Gastroesophageal sphincter (tissue), 4 donors: ENCODE data around the gene RIC3. TPM values are rescaled to one million over a fixed set of nuclear protein-coding genes. Genes with fewer than 3 reads are reported as not detected.
"Not testable (repeated sequence)": the region's sequence is repeated elsewhere in the genome, so short reads cannot be mapped to it uniquely, and the experiment has no call there.

Experiments used
- ATAC-seq: fragments of 150-250 bp; one replicate; pipeline ENCODE4 v1.9.1; 2016; ENCODE audit warnings: mild to moderate bottlenecking, moderate library complexity
- H3K27ac ChIP-seq, 4 donors: fragments of 200-600 bp; sonication (generic) in 3 of 4; 1 replicate in 3 of 4; 2 replicates in 1 of 4; pipeline ENCODE4 v1.5.1; 2016 to 2019
- H3K27me3 ChIP-seq: fragments of 200-600 bp; sonication (generic); one replicate; pipeline ENCODE4 v1.5.1; 2019
- H3K36me3 ChIP-seq, 2 donors: fragments of 200-600 bp; sonication (generic); one replicate each; pipeline ENCODE4 v1.5.1; 2019; ENCODE audit warnings: control low read depth in 1 of 2
- H3K4me1 ChIP-seq, 3 donors: fragments of 200-600 bp; sonication (generic); 1 replicate in 2 of 3; 2 replicates in 1 of 3; pipeline ENCODE4 v1.5.1; 2016 to 2019; ENCODE audit warnings: control low read depth in 2 of 3
- H3K4me3 ChIP-seq, 2 donors: fragments of 200-600 bp; sonication (generic); one replicate each; pipeline ENCODE4 v1.5.1; 2019; ENCODE audit warnings: mild to moderate bottlenecking in 1 of 2, moderate library complexity in 1 of 2
- H3K9me3 ChIP-seq, 3 donors: fragments of 200-600 bp; sonication (generic); one replicate each; pipeline ENCODE4 v1.5.1; 2017 to 2019; ENCODE audit warnings: control low read depth in 2 of 3
- CTCF ChIP-seq, 4 experiments: fragments of 200-600 bp in 2 of 4; fragments of 450-650 bp in 2 of 4; sonication (generic) in 1 of 4; IDR thresholded peaks; one replicate each; pipeline ENCODE4 v1.5.1; 2017 to 2019; ENCODE audit warnings: antibody characterized with exemption in 4 of 4, mild to moderate bottlenecking in 2 of 4, moderate library complexity in 2 of 4
- EP300 ChIP-seq: sonication (generic); formaldehyde crosslinking; IDR thresholded peaks from one replicate; pipeline ENCODE4 v1.6.1; 2017; ENCODE audit warnings: antibody characterized with exemption, mild to moderate bottlenecking
- POLR2A ChIP-seq, 2 donors: fragments of 450-650 bp; IDR thresholded peaks; one replicate each; pipeline ENCODE4 v1.6.1; 2017; ENCODE audit warnings: antibody characterized with exemption in 2 of 2, mild to moderate bottlenecking in 2 of 2, moderate library complexity in 1 of 2
- POLR2AphosphoS5 ChIP-seq: sonication (generic); formaldehyde crosslinking; IDR thresholded peaks from one replicate; pipeline ENCODE4 v1.6.1; 2017; ENCODE audit warnings: antibody characterized with exemption
- whole genome bisulfite sequencing, 2 donors: methylation state at CpG; one replicate each; pipeline ENCODE4 v1.1.5; 2018; ENCODE audit warnings: low coverage in 1 of 2; 5-methylcytosine and 5-hydroxymethylcytosine counted together
- total RNA-seq, 4 donors: library from RNA; depleted of rRNA; stranded (reverse); fragments of >200 nt; gene quantifications; one replicate each; pipeline ENCODE4 v1.1.0, GENCODE V29; 2016

The RIC3 gene
- total RNA-seq, 4 donors from 2014 or later = 13.6 to 33.2 (median 20.9) TPM

- Histone ChIP-seq H3K4me1 (no peaks in the 10 kb centered on the region), H3K9me3 (no peaks in the 10 kb centered on the region), H3K27me3 (peaks cover 21% of the 10 kb centered on the region), H3K4me3 (no peak overlapping the region), H3K36me3 (no peaks in the 10 kb centered on the region), H3K27ac (no peak overlapping the region)
- no peak for ATAC-seq
- TF ChIP-seq POLR2A (IDR thresholded peaks at IDR 0.05) (no peak), CTCF (IDR thresholded peaks at IDR 0.05) (no peak), POLR2AphosphoS5 (no peak), EP300 (no peak)
- no CpG with 5 or more reads among the region's 1 CpG for WGBS, 2 donors
Measured at GRCh38 chr11:8178297-8178696, 9.5 kb upstream of the RIC3 start.

DNA sequence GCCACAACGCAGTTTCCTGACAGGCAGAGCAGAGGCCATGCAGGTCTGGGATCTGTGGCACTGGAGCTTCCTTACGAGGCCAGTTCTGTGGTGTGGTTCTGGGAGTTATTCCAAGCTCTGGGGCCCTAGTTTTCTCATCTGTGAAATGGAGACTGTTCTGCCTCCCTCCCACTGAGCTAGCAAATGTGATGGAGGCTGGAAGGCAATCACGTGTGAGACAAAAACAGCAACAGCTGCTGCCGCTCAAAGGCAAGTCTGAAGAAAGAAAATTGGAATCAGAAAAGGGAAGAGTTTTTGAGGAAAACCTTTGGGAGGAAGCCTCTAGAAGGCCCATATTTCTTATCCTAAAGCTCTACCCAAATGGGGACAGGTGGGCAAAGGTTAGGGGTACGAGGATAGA is 8.3 kb upstream of the RIC3 start:
- no peaks in the 10 kb centered on the region for H3K9me3 ChIP-seq
- no peak for TF ChIP-seq CTCF (IDR thresholded peaks at IDR 0.05)
- no peak for TF ChIP-seq POLR2A (IDR thresholded peaks at IDR 0.05)
- no peak for TF ChIP-seq POLR2AphosphoS5
- no peak for TF ChIP-seq EP300
- ATAC-seq = no peak
- H3K36me3 ChIP-seq = no peaks in the 10 kb centered on the region
- H3K4me3 ChIP-seq = no peak overlapping the region
- H3K27ac ChIP-seq = no peak overlapping the region
- 0 to 48% methylated on average over 1 to 3 of the region's 5 CpGs for WGBS, 2 donors
- no peaks in the 10 kb centered on the region for H3K4me1 ChIP-seq
- H3K27me3 ChIP-seq = peaks cover 25% of the 10 kb centered on the region

DNA sequence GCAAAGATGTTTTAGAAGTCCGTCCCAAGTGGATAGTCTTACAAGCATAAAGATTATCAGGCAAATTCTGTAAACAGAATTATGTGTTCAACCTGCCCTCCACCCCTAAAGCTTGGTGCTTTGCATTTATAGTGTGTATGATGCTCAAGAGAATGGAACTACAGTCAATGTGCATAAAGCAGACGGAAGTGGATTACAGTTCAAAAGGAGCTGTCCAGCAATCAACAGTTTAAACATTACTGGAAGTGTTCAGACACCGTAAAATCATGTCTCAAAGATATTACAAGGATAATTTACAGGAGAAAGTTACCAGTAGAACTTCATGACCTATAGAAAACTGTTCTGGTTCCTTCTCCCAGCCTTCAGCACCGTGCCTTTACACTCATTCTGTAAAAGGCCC is 1.0 kb downstream of the RIC3 start:
- no peaks in the 10 kb centered on the region for H3K36me3 ChIP-seq
- 39 to 44% methylated on average over 4 of the region's 4 CpGs for WGBS, 2 donors
- H3K27ac ChIP-seq = no peak overlapping the region
- no peaks in the 10 kb centered on the region for H3K9me3 ChIP-seq
- H3K4me3 ChIP-seq = peak overlapping the region; percentile 53 to 79
- peaks cover 0 to 19% (median 9%) of the 10 kb centered on the region in 3 donors for H3K4me1 ChIP-seq
- ATAC-seq = no peak
- TF ChIP-seq POLR2A (IDR thresholded peaks at IDR 0.05) = no peak
- TF ChIP-seq POLR2AphosphoS5 = no peak
- TF ChIP-seq EP300 = no peak
- TF ChIP-seq CTCF (IDR thresholded peaks at IDR 0.05) = no peak
- peaks cover 22% of the 10 kb centered on the region for H3K27me3 ChIP-seq

DNA sequence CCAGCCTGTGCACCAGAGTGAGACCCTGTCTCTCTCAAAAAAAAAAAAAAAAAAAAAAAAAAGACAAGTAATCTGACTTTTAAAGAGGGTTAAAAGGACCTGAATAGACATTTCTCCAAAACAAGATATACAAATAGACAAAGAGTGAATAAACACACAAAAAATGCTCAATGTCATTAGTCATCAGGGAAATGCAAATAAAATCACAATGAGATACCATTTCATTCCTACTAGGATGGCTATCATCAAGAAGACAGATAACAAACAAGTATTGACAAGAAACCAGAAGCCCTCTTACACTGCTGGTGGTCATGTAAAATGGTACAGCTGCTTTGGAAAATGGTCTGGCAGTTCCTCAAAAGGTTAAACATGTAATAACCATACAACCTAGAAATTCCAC is 4.1 kb downstream of the RIC3 start:
- TF ChIP-seq POLR2A (IDR thresholded peaks at IDR 0.05) (no peak), POLR2AphosphoS5 (no peak), CTCF (IDR thresholded peaks at IDR 0.05) (no peak), EP300 (no peak)
- Histone ChIP-seq H3K27ac (no peak overlapping the region), H3K4me3 (no peak overlapping the region), H3K4me1 (peaks cover 0 to 19% (median 9%) of the 10 kb centered on the region in 3 donors), H3K9me3 (no peaks in the 10 kb centered on the region), H3K36me3 (no peaks in the 10 kb centered on the region), H3K27me3 (peaks cover 7% of the 10 kb centered on the region)
- no peak for ATAC-seq

DNA sequence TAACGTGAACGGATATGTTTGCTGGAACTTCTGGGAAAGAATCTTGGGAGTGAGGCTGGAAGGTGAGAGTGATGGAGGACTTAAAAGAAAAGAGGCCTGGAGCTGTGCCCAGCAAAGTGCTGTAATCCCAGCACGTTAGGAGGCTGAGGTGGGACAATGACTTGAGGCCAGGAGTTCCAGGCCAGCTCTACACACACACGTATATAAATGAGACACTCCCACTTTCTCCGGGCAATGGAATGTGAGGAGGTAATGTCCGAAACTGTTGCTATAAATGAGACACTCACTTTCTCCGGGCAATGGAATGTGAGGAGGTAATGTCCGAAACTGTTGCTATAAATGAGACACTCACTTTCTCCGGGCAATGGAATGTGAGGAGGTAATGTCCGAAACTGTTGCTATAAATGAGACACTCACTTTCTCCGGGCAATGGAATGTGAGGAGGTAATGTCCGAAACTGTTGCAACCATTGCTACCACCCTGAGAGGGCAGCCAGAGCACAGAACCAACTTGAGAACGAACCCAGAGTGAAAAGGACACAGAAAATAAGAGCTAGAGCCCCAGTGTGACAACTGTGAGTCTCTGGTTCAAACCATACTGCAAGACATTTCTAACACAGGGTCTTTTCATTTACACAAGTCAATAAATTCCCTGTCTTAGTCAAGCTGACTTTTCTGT is 7.1 kb downstream of the RIC3 start:
- not testable (repeated sequence) for H3K27ac ChIP-seq, H3K4me3 ChIP-seq, H3K4me1 ChIP-seq, ATAC-seq, H3K9me3 ChIP-seq, H3K27me3 ChIP-seq, H3K36me3 ChIP-seq
- WGBS, 2 donors = 74 to 92% methylated on average over 5 to 8 of the region's 13 CpGs
